ENCODE results near the gene SCN5A. TPM values are rescaled to one million over a fixed set of nuclear protein-coding genes. Genes with fewer than 3 reads are reported as not detected.

The SCN5A gene
- total RNA-seq, 1 experiment from 2014 or later = 0.54 TPM

DNA sequence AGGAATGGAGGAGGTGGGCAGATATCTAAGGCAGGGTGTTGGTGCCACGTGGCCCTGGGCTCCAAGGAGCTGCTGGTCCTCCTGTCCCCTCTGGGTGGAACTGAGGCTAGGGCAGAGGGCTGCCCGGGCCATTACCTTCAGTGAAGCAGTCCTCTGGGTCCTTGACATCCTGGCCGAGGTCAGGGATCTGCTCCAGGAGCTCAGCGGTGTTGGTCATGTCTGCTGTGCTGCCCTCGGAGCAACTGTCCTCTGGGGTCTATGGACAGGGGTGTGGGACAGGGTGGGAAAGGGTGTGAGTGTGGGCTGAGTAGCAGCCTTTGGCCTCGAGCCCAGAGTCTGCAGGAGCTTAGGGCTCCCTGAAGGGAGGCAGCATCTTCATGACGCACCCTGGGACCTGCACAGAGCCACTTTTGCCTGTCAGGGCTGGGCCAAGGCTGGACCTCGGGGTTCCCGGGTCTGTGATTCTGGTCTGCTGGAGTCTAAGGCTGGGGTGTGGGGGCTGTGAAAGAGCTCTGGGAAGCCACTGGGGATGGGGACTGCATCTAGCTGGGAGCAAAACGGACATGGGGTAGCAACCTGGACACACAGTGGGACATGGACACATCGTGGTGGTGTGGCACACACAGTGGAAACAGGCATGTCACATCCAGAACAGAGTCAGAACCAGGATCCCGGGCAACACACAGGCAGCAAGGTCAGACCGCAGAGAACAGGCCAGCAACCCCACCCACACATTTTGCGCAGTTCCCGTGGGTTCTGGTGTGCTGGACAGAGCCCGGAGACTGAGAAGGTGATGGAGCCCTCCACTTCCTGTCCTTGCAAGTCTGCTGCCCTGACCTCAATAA is 72.7 kb downstream of the SCN5A start:
- Histone ChIP-seq H3K27me3 (replicated peaks; ENCODE audit: insufficient read depth, low read depth, low read length, poor library complexity) (no peaks in the 10 kb centered on the region), H3K4me3 (ENCODE audit: low read depth, low read length, poor library complexity, severe bottlenecking) (no peak overlapping the region), H3K9me3 (ENCODE audit: low read depth, low read length, poor library complexity, severe bottlenecking) (no peaks in the 10 kb centered on the region), H3K27ac (ENCODE audit: low read depth, low read length, poor library complexity, severe bottlenecking) (no peak overlapping the region), H3K36me3 (ENCODE audit: insufficient read depth, low read length, poor library complexity, severe bottlenecking) (no peaks in the 10 kb centered on the region), H3K4me1 (ENCODE audit: insufficient read depth, low read length, poor library complexity, severe bottlenecking) (no peaks in the 10 kb centered on the region)
- intact Hi-C loops (cut with micrococcal nuclease; ENCODE audit: unreplicated experiment) = no loop called here
- no peak for TF ChIP-seq EZH2 (IDR thresholded peaks at IDR 0.05; ENCODE audit: borderline replicate concordance, low read depth, low read length, poor library complexity, severe bottlenecking)
- no peak for TF ChIP-seq CTCF (conservative IDR thresholded peaks at IDR 0.05; ENCODE audit: low read depth, low read length)
- ChIA-PET CTCF (interaction anchor here (0.6 kb wide), 1 partner anchor 111 kb away, joined by 3 read pairs; no protein-coding TSS in a partner anchor), POLR2A (ENCODE audit: low non-redundant PET) (no interaction called here)
- BruUV-seq (replicated peaks) = no TSS peak
- no peak for DNase-seq (ENCODE audit: low spot score)

DNA sequence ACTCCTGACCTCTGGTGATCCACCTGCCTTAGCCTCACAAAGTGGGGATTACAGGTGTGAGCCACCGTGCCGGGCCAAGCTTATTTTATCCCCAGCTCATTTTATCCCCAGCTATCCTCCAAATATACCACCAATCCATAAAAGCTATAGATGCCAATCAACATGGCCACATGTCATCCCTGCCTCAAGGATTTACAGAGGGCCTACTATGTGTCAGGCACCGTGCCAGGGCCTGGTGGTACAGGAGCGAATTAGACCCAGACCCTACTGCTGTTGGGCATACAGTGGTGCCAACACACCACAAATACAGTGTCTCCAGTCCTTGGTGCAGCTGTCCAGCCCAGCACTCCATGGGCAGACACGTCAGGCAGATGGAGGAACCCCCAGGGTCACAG is 73.4 kb downstream of the SCN5A start:
- no peaks in the 10 kb centered on the region for H3K36me3 ChIP-seq (ENCODE audit: insufficient read depth, low read length, poor library complexity, severe bottlenecking)
- TF ChIP-seq EZH2 (IDR thresholded peaks at IDR 0.05; ENCODE audit: borderline replicate concordance, low read depth, low read length, poor library complexity, severe bottlenecking) = no peak
- TF ChIP-seq CTCF (conservative IDR thresholded peaks at IDR 0.05; ENCODE audit: low read depth, low read length) = no peak
- ChIA-PET CTCF (interaction anchor here (0.6 kb wide), 1 partner anchor 112 kb away, joined by 3 read pairs; no protein-coding TSS in a partner anchor), POLR2A (ENCODE audit: low non-redundant PET) (no interaction called here)
- no peak overlapping the region for H3K4me3 ChIP-seq (ENCODE audit: low read depth, low read length, poor library complexity, severe bottlenecking)
- intact Hi-C loops (cut with micrococcal nuclease; ENCODE audit: unreplicated experiment) = no loop called here
- no TSS peak for BruUV-seq (replicated peaks)
- H3K4me1 ChIP-seq (ENCODE audit: insufficient read depth, low read length, poor library complexity, severe bottlenecking) = no peaks in the 10 kb centered on the region
- no peak for DNase-seq (ENCODE audit: low spot score)
- H3K9me3 ChIP-seq (ENCODE audit: low read depth, low read length, poor library complexity, severe bottlenecking) = no peaks in the 10 kb centered on the region
- no peaks in the 10 kb centered on the region for H3K27me3 ChIP-seq (replicated peaks; ENCODE audit: insufficient read depth, low read depth, low read length, poor library complexity)
- no peak overlapping the region for H3K27ac ChIP-seq (ENCODE audit: low read depth, low read length, poor library complexity, severe bottlenecking)

GRCh38 chr3:38575279-38575843 is 74.1 kb downstream of the SCN5A start:
- Histone ChIP-seq H3K27me3 (replicated peaks; ENCODE audit: insufficient read depth, low read depth, low read length, poor library complexity) (no peaks in the 10 kb centered on the region), H3K9me3 (ENCODE audit: low read depth, low read length, poor library complexity, severe bottlenecking) (no peaks in the 10 kb centered on the region), H3K4me1 (ENCODE audit: insufficient read depth, low read length, poor library complexity, severe bottlenecking) (no peaks in the 10 kb centered on the region), H3K36me3 (ENCODE audit: insufficient read depth, low read length, poor library complexity, severe bottlenecking) (no peaks in the 10 kb centered on the region), H3K27ac (ENCODE audit: low read depth, low read length, poor library complexity, severe bottlenecking) (no peak overlapping the region), H3K4me3 (ENCODE audit: low read depth, low read length, poor library complexity, severe bottlenecking) (no peak overlapping the region)
- intact Hi-C loops (cut with micrococcal nuclease; ENCODE audit: unreplicated experiment) = no loop called here
- DNase-seq (ENCODE audit: low spot score) = no peak
- no TSS peak for BruUV-seq (replicated peaks)
- CTCF ChIA-PET = no interaction called here
- TF ChIP-seq CTCF (conservative IDR thresholded peaks at IDR 0.05; ENCODE audit: low read depth, low read length) (no peak), EZH2 (IDR thresholded peaks at IDR 0.05; ENCODE audit: borderline replicate concordance, low read depth, low read length, poor library complexity, severe bottlenecking) (no peak)
- POLR2A ChIA-PET (ENCODE audit: low non-redundant PET) = no interaction called here

Data from A673 (cell line).